CD4-positive, alpha-beta T cell (primary cell): Measurements from ENCODE around the gene LEO1. TPM values are rescaled to one million over a fixed set of nuclear protein-coding genes. Genes with fewer than 3 reads are reported as not detected.
A peak's percentile ranks its signal among the peaks of the same experiment; 100 is the strongest.

Experiments
- ATAC-seq: fragments of 200-7000 bp; cut with Tn5 transposase; one replicate; pipeline ENCODE4 v1.10.0; 2022; ENCODE audit warnings: mild to moderate bottlenecking; ENCODE audit not compliant: poor library complexity
- CTCF ChIA-PET: fragments of 350-600 bp; sonication (Branson Sonifier 250); formaldehyde crosslinking; loops from one replicate; lab custom pipeline; 2021; ENCODE audit warnings: antibody characterized with exemption, inconsistent platforms; lab: Charles Lee
- POLR2A ChIA-PET: fragments of 350-600 bp; sonication (Branson Sonifier 250); formaldehyde crosslinking; loops from one replicate; lab custom pipeline; 2021; ENCODE audit warnings: antibody characterized with exemption, inconsistent platforms; lab: Charles Lee
- DNase-seq, 14 experiments: peaks; one replicate each; pipeline ENCODE4 v3.0.0-alpha.2; 2013 to 2020; ENCODE audit warnings: mixed read lengths in 2 of 14
- H3K27ac ChIP-seq, 2 donors: one replicate each; pipeline versions ENCODE4 v1.5.1 to v1.7.0; 2013; ENCODE audit warnings: low read length in 2 of 2, low read depth in 1 of 2, mild to moderate bottlenecking in 1 of 2
- H3K27me3 ChIP-seq, 2 experiments: 1 replicate in 1 of 2; 2 replicates in 1 of 2; pipeline versions ENCODE4 v1.6.1 to v1.7.0; 2013; ENCODE audit warnings: low read length in 2 of 2, control low read depth in 1 of 2, mild to moderate bottlenecking in 1 of 2, moderate library complexity in 1 of 2; ENCODE audit not compliant: insufficient read depth in 2 of 2, control insufficient read depth in 1 of 2
- H3K36me3 ChIP-seq: one replicate; pipeline ENCODE4 v1.6.1; 2013; ENCODE audit warnings: low read length, control low read depth; ENCODE audit not compliant: insufficient read depth
- H3K4me1 ChIP-seq: one replicate; pipeline ENCODE4 v1.6.1; 2013; ENCODE audit warnings: low read length, control low read depth; ENCODE audit not compliant: insufficient read depth
- H3K4me3 ChIP-seq: one replicate; pipeline ENCODE4 v1.5.1; 2013; ENCODE audit warnings: mild to moderate bottlenecking, low read length, moderate library complexity
- H3K9me3 ChIP-seq, 2 experiments: 1 replicate in 1 of 2; 2 replicates in 1 of 2; pipeline versions ENCODE4 v1.6.1 to v1.7.0; 2013; ENCODE audit warnings: low read length in 2 of 2, mild to moderate bottlenecking in 2 of 2, control low read depth in 1 of 2, moderate library complexity in 1 of 2; ENCODE audit not compliant: control insufficient read depth in 1 of 2, insufficient read depth in 1 of 2
- H3K27ac Mint-ChIP-seq: one replicate; pipeline ENCODE4 v1.8.0; 2020; ENCODE audit warnings: mixed read lengths
- H3K27me3 Mint-ChIP-seq: one replicate; pipeline ENCODE4 v1.8.0; 2021; ENCODE audit warnings: mixed read lengths
- H3K36me3 Mint-ChIP-seq: one replicate; pipeline ENCODE4 v1.8.0; 2021; ENCODE audit warnings: low read depth, mixed read lengths
- H3K4me1 Mint-ChIP-seq: one replicate; pipeline ENCODE4 v1.8.0; 2021; ENCODE audit warnings: low read depth, mixed read lengths
- H3K4me3 Mint-ChIP-seq: one replicate; pipeline ENCODE4 v1.8.0; 2020; ENCODE audit warnings: mild to moderate bottlenecking, mixed read lengths
- H3K9me3 Mint-ChIP-seq: one replicate; pipeline ENCODE4 v1.8.0; 2020; ENCODE audit warnings: mixed read lengths
- CTCF ChIP-seq: fragments of 200-600 bp; IDR thresholded peaks from one replicate; pipeline ENCODE4 v1.8.0; 2022; ENCODE audit warnings: antibody characterized with exemption, mild to moderate bottlenecking
- intact Hi-C, 2 experiments: fragments of 100-400 bp; cut with DNase I in 1 of 2; cut with micrococcal nuclease in 1 of 2; formaldehyde crosslinking; loops; one replicate each; pipeline versions ENCODE4 v1.15.1 to v1.9.0; 2023 to 2025; cut with DNase I, micrococcal nuclease
- total RNA-seq, 174 experiments: library from RNA in 2 of 174; stranded (reverse) in 2 of 174; gene quantifications; one replicate each; pipeline ENCODE4 v1.2.3 and lab custom pipeline; 2021 to 2026

LEO1 gene
- total RNA-seq, 2 experiments from 2014 or later: 6.2 to 6.7 TPM

- H3K27ac Mint-ChIP-seq: no peak overlapping the region
- DNase-seq (no peak), ATAC-seq (no peak)
- H3K36me3 Mint-ChIP-seq: peaks cover 95% of the 10 kb centered on the region
- Histone ChIP-seq H3K27me3 (no peaks in the 10 kb centered on the region), H3K4me3 (no peak overlapping the region), H3K36me3 (peaks cover 72% of the 10 kb centered on the region), H3K9me3 (no peaks in the 10 kb centered on the region), H3K27ac (no peak overlapping the region), H3K4me1 (no peaks in the 10 kb centered on the region)
- ChIA-PET POLR2A (no interaction called here), CTCF (interaction anchor here (1.5 kb wide), 1 partner anchor 16 kb away, joined by 4 read pairs; no protein-coding TSS in a partner anchor)
- no peaks in the 10 kb centered on the region for H3K27me3 Mint-ChIP-seq
- intact Hi-C loops: no loop called here
- TF ChIP-seq CTCF: no peak
- H3K4me1 Mint-ChIP-seq: no peaks in the 10 kb centered on the region
- H3K4me3 Mint-ChIP-seq: no peak overlapping the region
- H3K9me3 Mint-ChIP-seq: no peaks in the 10 kb centered on the region
These were observed 67.2 kb downstream of the LEO1 start for GRCh38 chr15:51904421-51904820.

- DNase-seq (no peak), ATAC-seq (no peak)
- H3K9me3 Mint-ChIP-seq: no peaks in the 10 kb centered on the region
- peaks cover 79% of the 10 kb centered on the region for H3K36me3 Mint-ChIP-seq
- Histone ChIP-seq H3K9me3 (peaks cover 0 to 11% of the 10 kb centered on the region in 2 experiments), H3K36me3 (peaks cover 26% of the 10 kb centered on the region), H3K4me1 (peaks cover 3% of the 10 kb centered on the region), H3K27me3 (no peaks in the 10 kb centered on the region), H3K4me3 (no peak overlapping the region), H3K27ac (no peak overlapping the region)
- intact Hi-C loops: loop anchor here (5.0 kb wide), 2 partner anchors 318 to 338 kb away; no protein-coding TSS in a partner anchor
- ChIA-PET POLR2A (no interaction called here), CTCF (interaction anchor here (0.6 to 1.6 kb wide), 4 partner anchors 15 to 64 kb away, joined by 3 read pairs; no protein-coding TSS in a partner anchor)
- peaks cover 5% of the 10 kb centered on the region for H3K4me1 Mint-ChIP-seq
- H3K27me3 Mint-ChIP-seq: no peaks in the 10 kb centered on the region
- no peak for TF ChIP-seq CTCF
- H3K4me3 Mint-ChIP-seq: no peak overlapping the region
- no peak overlapping the region for H3K27ac Mint-ChIP-seq
These were observed 82.1 kb downstream of the LEO1 start for GRCh38 chr15:51889486-51889885.

- peak; percentile 94 for TF ChIP-seq CTCF
- Histone ChIP-seq H3K27ac (no peak overlapping the region), H3K4me3 (no peak overlapping the region), H3K27me3 (no peaks in the 10 kb centered on the region), H3K36me3 (peaks cover 24% of the 10 kb centered on the region), H3K4me1 (peaks cover 3% of the 10 kb centered on the region), H3K9me3 (peaks cover 0 to 11% of the 10 kb centered on the region in 2 experiments)
- H3K4me3 Mint-ChIP-seq: no peak overlapping the region
- peaks cover 79% of the 10 kb centered on the region for H3K36me3 Mint-ChIP-seq
- H3K9me3 Mint-ChIP-seq: no peaks in the 10 kb centered on the region
- no peak overlapping the region for H3K27ac Mint-ChIP-seq
- ATAC-seq: peak; percentile 39
- no peaks in the 10 kb centered on the region for H3K27me3 Mint-ChIP-seq
- intact Hi-C loops: loop anchor here (5.0 kb wide), 2 partner anchors 319 to 339 kb away; no protein-coding TSS in a partner anchor
- H3K4me1 Mint-ChIP-seq: peaks cover 5% of the 10 kb centered on the region
- POLR2A ChIA-PET: interaction anchor here (0.7 kb wide), 1 partner anchor 191 kb away, joined by 3 read pairs; no protein-coding TSS in a partner anchor
- DNase-seq: peak in 3 of 14 experiments; percentile 27 to 38 (median 33)
- CTCF ChIA-PET: interaction anchor here (0.8 to 1.6 kb wide), 9 partner anchors 9 to 112 kb away, joined by 3 to 5 read pairs (median 3); no protein-coding TSS in a partner anchor
These were observed 82.9 kb downstream of the LEO1 start for GRCh38 chr15:51888593-51889195.

Other genes with a start within 250 kb of the LEO1 start
- 10 to 100 TPM; 17.4 TPM for gene LYSMD2, start 234.1 kb downstream of the LEO1 start, total RNA-seq
- 1 to 10 TPM; 5.6 to 6.9 TPM for gene TMOD2, start 220.2 kb downstream of the LEO1 start, total RNA-seq
- gene TMOD3, start 142.1 kb downstream of the LEO1 start, total RNA-seq: 10 to 100 TPM; 37.6 to 39.0 TPM
- gene MAPK6, start 47.4 kb upstream of the LEO1 start, total RNA-seq: 10 to 100 TPM; 48.5 to 49.8 TPM
- gene BCL2L10, start 141.0 kb upstream of the LEO1 start, total RNA-seq: under 1 TPM; 0.20 to 0.55 TPM
- gene GNB5, start 219.6 kb upstream of the LEO1 start, total RNA-seq: 10 to 100 TPM; 79.6 to 80.3 TPM